Mononuclear cell (primary cell): Measurements from ENCODE around the gene ATF1. TPM values are rescaled to one million over a fixed set of nuclear protein-coding genes. Genes with fewer than 3 reads are reported as not detected.
"Not testable (repeated sequence)": the region's sequence is repeated elsewhere in the genome, so short reads cannot be mapped to it uniquely, and the experiment has no call there.

Source experiments
- H3K27me3 ChIP-seq: 2 replicates; pipeline ENCODE4 v1.6.0; 2011; ENCODE audit warnings: low read length, control low read depth; ENCODE audit not compliant: insufficient read depth
- H3K4me1 ChIP-seq: 2 replicates; pipeline ENCODE4 v1.5.1; 2011; ENCODE audit warnings: mild to moderate bottlenecking, low read length, control low read depth; ENCODE audit not compliant: insufficient read depth
- H3K4me3 ChIP-seq: 2 replicates; pipeline ENCODE4 v1.5.1; 2011; ENCODE audit warnings: mild to moderate bottlenecking, low read length, moderate library complexity
- H3K9me3 ChIP-seq: 2 replicates; pipeline ENCODE4 v1.5.1; 2011; ENCODE audit warnings: low read depth, mild to moderate bottlenecking, control low read depth, low read length
- total RNA-seq: library from RNA; depleted of rRNA; stranded (reverse); fragments of >200 nt; gene quantifications from one replicate; pipeline ENCODE4 v1.2.3, GENCODE V29; 2012

Gene ATF1
- total RNA-seq, 1 donor, result 9.6 TPM

- not testable (repeated sequence) for H3K4me1 ChIP-seq, H3K4me3 ChIP-seq, H3K27me3 ChIP-seq, H3K9me3 ChIP-seq
Measured at GRCh38 chr12:50814921-50815320, 51.0 kb downstream of the ATF1 start.

GRCh38 chr12:50820177-50820576 lies 56.3 kb downstream of the ATF1 start:
- H3K4me1 ChIP-seq, result no peaks in the 10 kb centered on the region
- H3K4me3 ChIP-seq, result no peak overlapping the region
- no peaks in the 10 kb centered on the region for H3K27me3 ChIP-seq
- no peaks in the 10 kb centered on the region for H3K9me3 ChIP-seq

GRCh38 chr12:50822082-50822481 lies 58.2 kb downstream of the ATF1 start:
- Histone ChIP-seq H3K4me1 (no peaks in the 10 kb centered on the region), H3K4me3 (no peak overlapping the region), H3K9me3 (no peaks in the 10 kb centered on the region), H3K27me3 (no peaks in the 10 kb centered on the region)

- not testable (repeated sequence) for H3K4me1 ChIP-seq, H3K9me3 ChIP-seq, H3K4me3 ChIP-seq, H3K27me3 ChIP-seq
Measured at GRCh38 chr12:50823724-50824123, 59.8 kb downstream of the ATF1 start.

- no peaks in the 10 kb centered on the region for H3K9me3 ChIP-seq
- H3K4me1 ChIP-seq, result no peaks in the 10 kb centered on the region
- H3K27me3 ChIP-seq, result no peaks in the 10 kb centered on the region
- H3K4me3 ChIP-seq, result no peak overlapping the region
Measured at GRCh38 chr12:50824914-50825313, 61.0 kb downstream of the ATF1 start.

GRCh38 chr12:50825372-50825838 lies 61.5 kb downstream of the ATF1 start:
- Histone ChIP-seq H3K9me3 (no peaks in the 10 kb centered on the region), H3K4me3 (no peak overlapping the region), H3K4me1 (no peaks in the 10 kb centered on the region), H3K27me3 (no peaks in the 10 kb centered on the region)

- no peaks in the 10 kb centered on the region for H3K4me1 ChIP-seq
- H3K4me3 ChIP-seq, result no peak overlapping the region
- no peaks in the 10 kb centered on the region for H3K27me3 ChIP-seq
- no peaks in the 10 kb centered on the region for H3K9me3 ChIP-seq
Measured at GRCh38 chr12:50828121-50828520, 64.2 kb downstream of the ATF1 start.

GRCh38 chr12:50828886-50829285 lies 65.0 kb downstream of the ATF1 start:
- Histone ChIP-seq H3K27me3 (no peaks in the 10 kb centered on the region), H3K9me3 (no peaks in the 10 kb centered on the region), H3K4me1 (no peaks in the 10 kb centered on the region), H3K4me3 (no peak overlapping the region)

- H3K27me3 ChIP-seq, H3K4me1 ChIP-seq, H3K9me3 ChIP-seq, H3K4me3 ChIP-seq: not testable (repeated sequence)
Measured at GRCh38 chr12:50833801-50834200, 69.9 kb downstream of the ATF1 start.

GRCh38 chr12:50839042-50839441 lies 75.1 kb downstream of the ATF1 start:
- no peaks in the 10 kb centered on the region for H3K4me1 ChIP-seq
- no peaks in the 10 kb centered on the region for H3K27me3 ChIP-seq
- no peak overlapping the region for H3K4me3 ChIP-seq
- no peaks in the 10 kb centered on the region for H3K9me3 ChIP-seq

- Histone ChIP-seq H3K4me1 (no peaks in the 10 kb centered on the region), H3K9me3 (no peaks in the 10 kb centered on the region), H3K27me3 (no peaks in the 10 kb centered on the region), H3K4me3 (no peak overlapping the region)
Measured at GRCh38 chr12:50840809-50841487, 77.0 kb downstream of the ATF1 start.

GRCh38 chr12:50841716-50842531 lies 78.0 kb downstream of the ATF1 start:
- H3K4me1 ChIP-seq, result no peaks in the 10 kb centered on the region
- no peaks in the 10 kb centered on the region for H3K9me3 ChIP-seq
- H3K4me3 ChIP-seq, result no peak overlapping the region
- H3K27me3 ChIP-seq, result no peaks in the 10 kb centered on the region

GRCh38 chr12:50842637-50843493 lies 79.0 kb downstream of the ATF1 start, which contains the start of gene TMPRSS12:
Gene TMPRSS12 (plus strand): TSS chr12:50842926. CDS start chr12:50842965, 39 bp downstream.
- no peak within 1 kb of the TSS for H3K4me3 ChIP-seq
- H3K9me3 ChIP-seq, result no peaks in the 10 kb centered on the region
- H3K4me1 ChIP-seq, result no peaks in the 10 kb centered on the region
- no peaks in the 10 kb centered on the region for H3K27me3 ChIP-seq

- Histone ChIP-seq H3K9me3 (no peaks in the 10 kb centered on the region), H3K4me1 (no peaks in the 10 kb centered on the region), H3K4me3 (no peak overlapping the region), H3K27me3 (peaks cover 3% of the 10 kb centered on the region)
Measured at GRCh38 chr12:50845021-50845647, 81.2 kb downstream of the ATF1 start.
